ENCODE measurements around the gene ZNF444. TPM values are rescaled to one million over a fixed set of nuclear protein-coding genes. Genes with fewer than 3 reads are reported as not detected.

The ZNF444 gene
- total and polyA plus RNA-seq, 4 donors: 6.1 to 30.4 (median 21.0) TPM

GRCh38 chr19:56110515-56111448, 30.3 kb upstream of the ZNF444 start:
- Histone ChIP-seq H3K9me3 (ENCODE audit: control insufficient read depth in 4 of 4, low read length in 3 of 4) (no peaks in the 10 kb centered on the region), H3K4me3 (ENCODE audit: low read depth in 1 of 3, low read length in 3 of 3) (no peak overlapping the region), H3K9ac (ENCODE audit: low read depth in 1 of 2, low read length in 2 of 2) (no peak overlapping the region), H3K27me3 (ENCODE audit: control insufficient read depth in 4 of 4, insufficient read depth in 4 of 4, low read length in 3 of 4) (no peaks in the 10 kb centered on the region), H3K4me1 (ENCODE audit: control insufficient read depth in 4 of 4, insufficient read depth in 4 of 4, low read length in 3 of 4) (peaks cover 46 to 96% (median 81%) of the 10 kb centered on the region in 4 donors), H3K36me3 (ENCODE audit: control insufficient read depth in 4 of 4, insufficient read depth in 3 of 4, low read depth in 1 of 4, low read length in 3 of 4) (peaks cover 0 to 6% (median 0%) of the 10 kb centered on the region in 4 donors), H3K27ac (ENCODE audit: low read depth in 1 of 2, low read length in 2 of 2) (peak overlapping the region; percentile 66 to 68)
- TF ChIP-seq HNF4A (conservative IDR thresholded peaks at IDR 0.05) (peak; percentile 35 to 61), NR2F2 (IDR thresholded peaks at IDR 0.05) (peak; percentile 86), JUND (IDR thresholded peaks at IDR 0.05) (no peak), ATF3 (IDR thresholded peaks at IDR 0.05) (no peak), GABPA (IDR thresholded peaks at IDR 0.05 in 1 of 2, conservative IDR thresholded peaks at IDR 0.05 in 1 of 2) (no peak), TAF1 (conservative IDR thresholded peaks at IDR 0.05) (peak; percentile 65), SP1 (IDR thresholded peaks at IDR 0.05) (peak; percentile 53), RAD21 (IDR thresholded peaks at IDR 0.05) (peak; percentile 12 to 57), EGR1 (IDR thresholded peaks at IDR 0.05; ENCODE audit: low read depth in 2 of 2) (no peak), RXRA (IDR thresholded peaks at IDR 0.05) (peak; percentile 69 to 71), FOXA1 (IDR thresholded peaks at IDR 0.05) (no peak)
- 17% methylated on average over 12 of the region's 12 CpGs for WGBS
- peak; percentile 69 for DNase-seq (ENCODE audit: low spot score)

GRCh38 chr19:56111601-56112312, 29.3 kb upstream of the ZNF444 start:
- Histone ChIP-seq H3K36me3 (ENCODE audit: control insufficient read depth in 4 of 4, insufficient read depth in 3 of 4, low read depth in 1 of 4, low read length in 3 of 4) (peaks cover 0 to 1% (median 0%) of the 10 kb centered on the region in 4 donors), H3K9me3 (ENCODE audit: control insufficient read depth in 4 of 4, low read length in 3 of 4) (no peaks in the 10 kb centered on the region), H3K4me3 (ENCODE audit: low read depth in 1 of 3, low read length in 3 of 3) (no peak overlapping the region), H3K27ac (ENCODE audit: low read depth in 1 of 2, low read length in 2 of 2) (peak overlapping the region; percentile 66 to 68), H3K4me1 (ENCODE audit: control insufficient read depth in 4 of 4, insufficient read depth in 4 of 4, low read length in 3 of 4) (peaks cover 39 to 90% (median 75%) of the 10 kb centered on the region in 4 donors), H3K9ac (ENCODE audit: low read depth in 1 of 2, low read length in 2 of 2) (no peak overlapping the region), H3K27me3 (ENCODE audit: control insufficient read depth in 4 of 4, insufficient read depth in 4 of 4, low read length in 3 of 4) (no peaks in the 10 kb centered on the region)
- WGBS: 51% methylated on average over 24 of the region's 24 CpGs
- no peak for TF ChIP-seq NR2F2 (IDR thresholded peaks at IDR 0.05)
- TF ChIP-seq ZBTB33 (IDR thresholded peaks at IDR 0.05): no peak
- TF ChIP-seq TAF1 (conservative IDR thresholded peaks at IDR 0.05): no peak
- TF ChIP-seq SP1 (IDR thresholded peaks at IDR 0.05): no peak
- no peak for DNase-seq (ENCODE audit: low spot score)

- Histone ChIP-seq H3K4me1 (ENCODE audit: control insufficient read depth in 4 of 4, insufficient read depth in 4 of 4, low read length in 3 of 4) (peaks cover 37 to 89% (median 74%) of the 10 kb centered on the region in 4 donors), H3K9ac (ENCODE audit: low read depth in 1 of 2, low read length in 2 of 2) (no peak overlapping the region), H3K36me3 (ENCODE audit: control insufficient read depth in 4 of 4, insufficient read depth in 3 of 4, low read depth in 1 of 4, low read length in 3 of 4) (no peaks in the 10 kb centered on the region), H3K9me3 (ENCODE audit: control insufficient read depth in 4 of 4, low read length in 3 of 4) (no peaks in the 10 kb centered on the region), H3K27ac (ENCODE audit: low read depth in 1 of 2, low read length in 2 of 2) (peak overlapping the region; percentile 11 to 66), H3K27me3 (ENCODE audit: control insufficient read depth in 4 of 4, insufficient read depth in 4 of 4, low read length in 3 of 4) (no peaks in the 10 kb centered on the region), H3K4me3 (ENCODE audit: low read depth in 1 of 3, low read length in 3 of 3) (no peak overlapping the region)
- WGBS: 68% methylated on average over 10 of the region's 10 CpGs
- no peak for TF ChIP-seq ZBTB33 (IDR thresholded peaks at IDR 0.05)
- no peak for TF ChIP-seq JUND (IDR thresholded peaks at IDR 0.05)
- TF ChIP-seq GABPA (IDR thresholded peaks at IDR 0.05 in 1 of 2, conservative IDR thresholded peaks at IDR 0.05 in 1 of 2): no peak
- no peak for TF ChIP-seq RXRA (IDR thresholded peaks at IDR 0.05)
- no peak for TF ChIP-seq CTCF (IDR thresholded peaks at IDR 0.05; ENCODE audit: low read depth, low read length, missing input control)
- TF ChIP-seq FOXA1 (IDR thresholded peaks at IDR 0.05): no peak
- no peak for TF ChIP-seq ATF3 (IDR thresholded peaks at IDR 0.05)
- TF ChIP-seq NR2F2 (IDR thresholded peaks at IDR 0.05): no peak
- no peak for TF ChIP-seq EGR1 (IDR thresholded peaks at IDR 0.05; ENCODE audit: low read depth in 2 of 2)
- TF ChIP-seq SP1 (IDR thresholded peaks at IDR 0.05): no peak
- TF ChIP-seq HNF4G (IDR thresholded peaks at IDR 0.05): no peak
- no peak for TF ChIP-seq RAD21 (IDR thresholded peaks at IDR 0.05)
- no peak for TF ChIP-seq MAX (IDR thresholded peaks at IDR 0.05)
- TF ChIP-seq HNF4A (conservative IDR thresholded peaks at IDR 0.05): no peak
- TF ChIP-seq TAF1 (conservative IDR thresholded peaks at IDR 0.05): no peak
- no peak for DNase-seq (ENCODE audit: low spot score)
These were observed 28.8 kb upstream of the ZNF444 start for GRCh38 chr19:56112313-56112709.
